H1 (cell line): ENCODE measurements around the gene RBSN. TPM values are rescaled to one million over a fixed set of nuclear protein-coding genes. Genes with fewer than 3 reads are reported as not detected.

Experiments used
- CTCF ChIA-PET: fragments of 300-600 bp; sonication (Branson Sonifier 250); formaldehyde crosslinking; loops from one replicate; lab custom pipeline; 2021; ENCODE audit not compliant: partially characterized antibody; lab: Charles Lee
- POLR2A ChIA-PET: fragments of 300-600 bp; sonication (Branson Sonifier 250); formaldehyde crosslinking; loops from one replicate; lab custom pipeline; 2021; ENCODE audit warnings: inconsistent platforms; ENCODE audit not compliant: partially characterized antibody; lab: Charles Lee
- DNase-seq, 2 experiments: peaks; one replicate each; pipeline versions ENCODE4 v3.0.0 to v3.0.0-alpha.2; 2010 to 2022; ENCODE audit warnings: low spot score in 2 of 2, low read depth in 1 of 2, mixed read lengths in 1 of 2
- FAIRE-seq: peaks from 2 replicates; lab custom pipeline; 2011; peaks lifted over from hg19 to GRCh38; lab: Jason Lieb, UNC
- H2AFZ ChIP-seq: 2 replicates; pipeline ENCODE4 v1.8.1; 2012; ENCODE audit warnings: low read length, inconsistent platforms
- H2AK5ac ChIP-seq: 2 replicates; pipeline ENCODE4 v1.6.1; 2013; ENCODE audit warnings: low read depth, low read length
- H2BK120ac ChIP-seq: replicated peaks from 2 replicates; pipeline ENCODE3; 2013; ENCODE audit warnings: low read depth, low read length, inconsistent platforms
- H2BK12ac ChIP-seq: 2 replicates; pipeline ENCODE4 v1.6.1; 2013; ENCODE audit warnings: low read depth, low read length
- H2BK15ac ChIP-seq: 2 replicates; pipeline ENCODE4 v1.6.1; 2013; ENCODE audit warnings: low read length
- H2BK20ac ChIP-seq: 2 replicates; pipeline ENCODE4 v1.6.1; 2013; ENCODE audit warnings: low read length
- H2BK5ac ChIP-seq: 2 replicates; pipeline ENCODE4 v1.6.1; 2013; ENCODE audit warnings: low read depth, low read length
- H3K14ac ChIP-seq: 2 replicates; pipeline ENCODE4 v1.6.1; 2013; ENCODE audit warnings: inconsistent platforms; ENCODE audit not compliant: insufficient read length
- H3K18ac ChIP-seq: 2 replicates; pipeline ENCODE4 v1.6.1; 2013; ENCODE audit warnings: low read length; ENCODE audit errors: extremely low read depth
- H3K23ac ChIP-seq: 2 replicates; pipeline ENCODE4 v1.6.1; 2013; ENCODE audit warnings: inconsistent platforms; ENCODE audit not compliant: insufficient read length
- H3K23me2 ChIP-seq: 2 replicates; pipeline ENCODE4 v1.6.1; 2013; ENCODE audit warnings: low read depth, low read length
- H3K27ac ChIP-seq: 2 replicates; pipeline ENCODE4 v1.6.1; 2011; ENCODE audit warnings: low read depth, low read length, inconsistent platforms
- H3K27me3 ChIP-seq, 4 experiments: replicated peaks in 1 of 4; 1 replicate in 1 of 4; 2 replicates in 3 of 4; pipeline versions ENCODE4 v1.6.1 to v1.8.1; 2011 to 2013; ENCODE audit warnings: low read length in 3 of 4, mild to moderate bottlenecking in 3 of 4, inconsistent platforms in 2 of 4, mixed read lengths in 2 of 4, moderate library complexity in 1 of 4; ENCODE audit not compliant: control insufficient read depth in 3 of 4, insufficient read depth in 3 of 4; ENCODE audit errors: extremely low read depth in 1 of 4
- H3K36me3 ChIP-seq, 4 experiments: 2 replicates each; pipeline versions ENCODE4 v1.6.1 to v1.8.1; 2011 to 2013; ENCODE audit warnings: mild to moderate bottlenecking in 4 of 4, low read length in 3 of 4, moderate library complexity in 2 of 4, control low read depth in 1 of 4, inconsistent platforms in 1 of 4; ENCODE audit not compliant: insufficient read depth in 4 of 4, control insufficient read depth in 2 of 4
- H3K4ac ChIP-seq: replicated peaks from 2 replicates; pipeline ENCODE3; 2013; ENCODE audit warnings: low read length, low read depth, mixed read lengths, inconsistent platforms; ENCODE audit not compliant: insufficient read length
- H3K4me1 ChIP-seq, 4 experiments: replicated peaks in 1 of 4; 1 replicate in 1 of 4; 2 replicates in 3 of 4; pipeline versions ENCODE4 v1.6.1 to v1.8.1; 2011 to 2013; ENCODE audit warnings: low read length in 3 of 4, inconsistent platforms in 2 of 4, mixed read lengths in 1 of 4; ENCODE audit not compliant: insufficient read depth in 4 of 4, control insufficient read depth in 3 of 4
- H3K4me2 ChIP-seq, 2 experiments: 2 replicates each; pipeline versions ENCODE4 v1.6.1 to v1.8.1; 2011 to 2013; ENCODE audit warnings: low read depth in 2 of 2, low read length in 2 of 2, control low read depth in 1 of 2, inconsistent platforms in 1 of 2, mild to moderate bottlenecking in 1 of 2; ENCODE audit not compliant: insufficient read depth in 1 of 2
- H3K4me3 ChIP-seq, 4 experiments: fragments of 200-600, 300-600 bp in 1 of 4; sonication (generic), shearing (Covaris generic), sonication (Bioruptor Twin) in 1 of 4; 2 replicates each; pipeline versions ENCODE4 v1.5.1 to v1.8.1; 2011 to 2016; ENCODE audit warnings: low read length in 4 of 4, low read depth in 3 of 4, control low read depth in 2 of 4, inconsistent platforms in 2 of 4, mild to moderate bottlenecking in 2 of 4, mixed read lengths in 1 of 4, moderate library complexity in 1 of 4; ENCODE audit not compliant: insufficient read depth in 2 of 4; ENCODE audit errors: extremely low read depth in 1 of 4
- H3K56ac ChIP-seq: replicated peaks from 2 replicates; pipeline ENCODE3; 2013; ENCODE audit warnings: low read depth, mild to moderate bottlenecking, mixed read lengths, low read length, inconsistent platforms; ENCODE audit not compliant: insufficient read length
- H3K79me1 ChIP-seq: 2 replicates; pipeline ENCODE4 v1.6.1; 2013; ENCODE audit warnings: low read depth, low read length, control low read depth
- H3K79me2 ChIP-seq, 2 experiments: 2 replicates each; pipeline versions ENCODE4 v1.6.1 to v1.8.1; 2012 to 2013; ENCODE audit warnings: low read length in 2 of 2, mild to moderate bottlenecking in 2 of 2, inconsistent platforms in 1 of 2; ENCODE audit not compliant: insufficient read depth in 2 of 2, control insufficient read depth in 1 of 2
- H3K9ac ChIP-seq, 4 experiments: replicated peaks in 1 of 4; 1 replicate in 1 of 4; 2 replicates in 3 of 4; pipeline versions ENCODE4 v1.6.1 to v1.8.1; 2011 to 2013; ENCODE audit warnings: low read depth in 3 of 4, low read length in 3 of 4, control low read depth in 2 of 4, mild to moderate bottlenecking in 2 of 4, moderate library complexity in 2 of 4, inconsistent platforms in 1 of 4; ENCODE audit errors: extremely low read depth in 1 of 4
- H3K9me3 ChIP-seq, 2 experiments: 2 replicates each; pipeline versions ENCODE4 v1.6.1 to v1.8.1; 2012 to 2013; ENCODE audit warnings: mild to moderate bottlenecking in 2 of 2, moderate library complexity in 2 of 2, control low read depth in 1 of 2, inconsistent platforms in 1 of 2, low read depth in 1 of 2, low read length in 1 of 2, mixed read lengths in 1 of 2; ENCODE audit not compliant: insufficient read depth in 2 of 2
- H4K20me1 ChIP-seq, 2 experiments: replicated peaks in 1 of 2; 2 replicates each; pipeline versions ENCODE3 to v1.8.1; 2011 to 2013; ENCODE audit warnings: inconsistent platforms in 2 of 2, low read length in 2 of 2, mild to moderate bottlenecking in 1 of 2; ENCODE audit not compliant: insufficient read depth in 2 of 2, control insufficient read depth in 1 of 2
- H4K5ac ChIP-seq: 2 replicates; pipeline ENCODE4 v1.6.1; 2013; ENCODE audit warnings: low read length, low read depth, mixed read lengths, inconsistent platforms; ENCODE audit not compliant: insufficient read length
- H4K8ac ChIP-seq: 2 replicates; pipeline ENCODE4 v1.8.0; 2013; ENCODE audit warnings: mild to moderate bottlenecking, moderate library complexity, low read length, inconsistent platforms; ENCODE audit not compliant: insufficient read depth; ENCODE audit errors: extremely low read depth
- H4K91ac ChIP-seq: replicated peaks from 2 replicates; pipeline ENCODE3; 2013; ENCODE audit warnings: low read length, mixed read lengths, inconsistent platforms; ENCODE audit not compliant: insufficient read length
- ASH2L ChIP-seq: fragments of 200-600, 300-600 bp; sonication (generic); IDR thresholded peaks from one replicate; pipeline ENCODE4 v1.7.1; 2017; ENCODE audit warnings: low read length
- CHD1 ChIP-seq: IDR thresholded peaks from 2 replicates; pipeline ENCODE4 v1.6.1; 2012; ENCODE audit warnings: low read depth, low read length, improper control_type of control experiment
- EGR1 ChIP-seq: IDR thresholded peaks from 2 replicates; pipeline ENCODE4 v1.6.1; 2011; ENCODE audit warnings: low read depth, low read length, borderline replicate concordance
- JUN ChIP-seq: IDR thresholded peaks from 2 replicates; pipeline ENCODE4 v1.6.1; 2011; ENCODE audit warnings: low read depth, mild to moderate bottlenecking, improper control_type of control experiment, low read length
- PHF8 ChIP-seq: fragments of 200-600 bp; sonication (generic); conservative IDR thresholded peaks from 2 replicates; pipeline ENCODE4 v1.7.1; 2012; ENCODE audit warnings: low read depth, mild to moderate bottlenecking, inconsistent platforms, low read length, moderate library complexity
- RFX5 ChIP-seq: IDR thresholded peaks from 2 replicates; pipeline ENCODE4 v1.6.1; 2011; ENCODE audit warnings: low read depth, low read length, improper control_type of control experiment, borderline replicate concordance
- RXRA ChIP-seq: IDR thresholded peaks from 2 replicates; pipeline ENCODE4 v1.6.1; 2011; ENCODE audit warnings: low read depth, mild to moderate bottlenecking, low read length, moderate library complexity; ENCODE audit not compliant: insufficient read depth
- SIX5 ChIP-seq: IDR thresholded peaks from 2 replicates; pipeline ENCODE4 v1.6.1; 2011; ENCODE audit warnings: mild to moderate bottlenecking, low read depth, low read length
- TEAD4 ChIP-seq: IDR thresholded peaks from 2 replicates; pipeline ENCODE4 v1.6.1; 2012; ENCODE audit warnings: low read depth, low read length, inconsistent platforms, mixed read lengths
- WGBS, 2 experiments: shearing (Covaris generic) in 1 of 2; methylation state at CpG; one replicate each; pipeline versions ENCODE4 v1.1.6 to v1.1.7; 2013 to 2015; ENCODE audit warnings: low lambda C conversion rate in 2 of 2, mixed read lengths in 2 of 2, inconsistent platforms in 1 of 2, low coverage in 1 of 2, missing lambda C conversion rate in 1 of 2; ENCODE audit not compliant: insufficient replicate concordance in 2 of 2, insufficient coverage in 1 of 2, insufficient read length in 1 of 2; ENCODE audit errors: extremely low coverage in 1 of 2, missing lambda C conversion rate in 1 of 2; 5-methylcytosine and 5-hydroxymethylcytosine counted together
- polyA plus RNA-seq, 7 experiments: library from polyadenylated mRNA; depleted of rRNA in 3 of 7; stranded (reverse) in 5 of 7; unstranded in 2 of 7; fragments of >200 nt in 5 of 7; fragments of 200-250 nt in 2 of 7; gene quantifications; 1 replicate in 5 of 7; 2 replicates in 1 of 7; 4 replicates in 1 of 7; pipeline versions ENCODE4 v1.2.1 to v1.2.3, GENCODE V29; 2011 to 2013; ENCODE audit warnings: missing spikeins in 2 of 7, mixed read lengths in 2 of 7
- total RNA-seq: library from RNA; stranded (reverse); fragmentation: NEBNext Ultra II Directional; extraction: Animal tissue kit (Norgen Biotek cat#: 25700); gene quantifications from 2 replicates; pipeline ENCODE4 v1.2.1, GENCODE V29; 2021
- TF ChIP-seq, protein P1 (sequence below): IDR thresholded peaks from 2 replicates; pipeline ENCODE4 v1.6.1; 2011; ENCODE audit warnings: low read length, improper control_type of control experiment
- TF ChIP-seq, protein P2 (sequence below): IDR thresholded peaks from 2 replicates; pipeline ENCODE4 v1.6.1; 2012; ENCODE audit warnings: low read length, inconsistent platforms
- TF ChIP-seq, protein P3 (sequence below): IDR thresholded peaks from 2 replicates; pipeline ENCODE4 v1.6.1; 2012; ENCODE audit warnings: inconsistent platforms

Gene RBSN
- total and polyA plus RNA-seq, 2 of the 8 experiments (the other 6 are each of a cell fraction or from before 2014, with no cell fraction given), result 5.9 to 20.0 TPM

DNA sequence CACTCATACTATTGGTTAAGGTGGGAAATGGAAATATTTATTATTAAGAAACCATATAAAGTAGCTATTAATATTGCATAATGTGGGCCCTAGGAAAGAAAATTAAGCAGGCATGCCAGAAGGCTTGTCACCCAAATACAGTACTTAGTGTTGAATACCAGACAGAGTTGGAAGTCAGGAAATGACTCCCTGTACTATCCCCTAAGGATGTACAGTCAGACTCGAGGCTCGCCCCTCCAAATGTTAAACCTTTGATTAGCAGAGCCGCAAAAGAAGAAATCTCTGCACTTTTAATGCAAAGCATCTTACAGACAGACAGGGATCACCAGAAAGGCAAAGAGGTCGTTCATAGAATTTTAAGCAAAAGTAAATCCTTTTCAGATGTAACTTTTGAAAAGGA is 11.3 kb upstream of the RBSN start:
- DNase-seq (no peak), FAIRE-seq (no peak)
- Histone ChIP-seq H3K27me3 (no peaks in the 10 kb centered on the region), H3K23ac (no peak overlapping the region), H3K4me1 (peaks cover 1 to 18% (median 6%) of the 10 kb centered on the region in 4 experiments; a peak in 5 of 7 replicates), H2AK5ac (no peak overlapping the region), H3K79me2 (no peaks in the 10 kb centered on the region), H4K91ac (no peak overlapping the region), H2BK120ac (no peak overlapping the region), H4K20me1 (no peaks in the 10 kb centered on the region), H2BK15ac (no peak overlapping the region), H2BK20ac (no peak overlapping the region), H3K18ac (no peak overlapping the region), H2BK12ac (no peak overlapping the region), H2BK5ac (no peak overlapping the region), H3K79me1 (no peaks in the 10 kb centered on the region), H3K4me3 (no peak overlapping the region), H4K5ac (no peak overlapping the region), H3K27ac (no peak overlapping the region), H3K9ac (no peak overlapping the region), H3K23me2 (no peaks in the 10 kb centered on the region), H2AFZ (no peak overlapping the region), H3K56ac (no peak overlapping the region), H3K9me3 (no peaks in the 10 kb centered on the region), H3K4ac (no peak overlapping the region), H3K4me2 (no peak overlapping the region), H3K14ac (no peak overlapping the region), H4K8ac (no peak overlapping the region), H3K36me3 (no peaks in the 10 kb centered on the region)
- ChIA-PET CTCF (interaction anchor here (0.6 to 7.9 kb wide), 5 partner anchors 8 to 296 kb away, joined by 3 to 92 read pairs (median 25); partner anchors contain the start of gene CAPN7), POLR2A (no interaction called here)
- WGBS, 2 experiments, result 88% methylated on average over 4 of the region's 4 CpGs; no CpG with 5 or more reads in 1 of the 2 experiments
- TF ChIP-seq JUN (no peak), RXRA (no peak), TEAD4 (no peak), ASH2L (no peak), CHD1 (no peak), EGR1 (no peak), SIX5 (no peak), PHF8 (no peak), RFX5 (no peak)
- TF ChIP-seq, protein P1, sequence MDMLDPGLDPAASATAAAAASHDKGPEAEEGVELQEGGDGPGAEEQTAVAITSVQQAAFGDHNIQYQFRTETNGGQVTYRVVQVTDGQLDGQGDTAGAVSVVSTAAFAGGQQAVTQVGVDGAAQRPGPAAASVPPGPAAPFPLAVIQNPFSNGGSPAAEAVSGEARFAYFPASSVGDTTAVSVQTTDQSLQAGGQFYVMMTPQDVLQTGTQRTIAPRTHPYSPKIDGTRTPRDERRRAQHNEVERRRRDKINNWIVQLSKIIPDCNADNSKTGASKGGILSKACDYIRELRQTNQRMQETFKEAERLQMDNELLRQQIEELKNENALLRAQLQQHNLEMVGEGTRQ, result no peak
- TF ChIP-seq, protein P2, sequence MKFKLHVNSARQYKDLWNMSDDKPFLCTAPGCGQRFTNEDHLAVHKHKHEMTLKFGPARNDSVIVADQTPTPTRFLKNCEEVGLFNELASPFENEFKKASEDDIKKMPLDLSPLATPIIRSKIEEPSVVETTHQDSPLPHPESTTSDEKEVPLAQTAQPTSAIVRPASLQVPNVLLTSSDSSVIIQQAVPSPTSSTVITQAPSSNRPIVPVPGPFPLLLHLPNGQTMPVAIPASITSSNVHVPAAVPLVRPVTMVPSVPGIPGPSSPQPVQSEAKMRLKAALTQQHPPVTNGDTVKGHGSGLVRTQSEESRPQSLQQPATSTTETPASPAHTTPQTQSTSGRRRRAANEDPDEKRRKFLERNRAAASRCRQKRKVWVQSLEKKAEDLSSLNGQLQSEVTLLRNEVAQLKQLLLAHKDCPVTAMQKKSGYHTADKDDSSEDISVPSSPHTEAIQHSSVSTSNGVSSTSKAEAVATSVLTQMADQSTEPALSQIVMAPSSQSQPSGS, result no peak
- TF ChIP-seq, protein P3, sequence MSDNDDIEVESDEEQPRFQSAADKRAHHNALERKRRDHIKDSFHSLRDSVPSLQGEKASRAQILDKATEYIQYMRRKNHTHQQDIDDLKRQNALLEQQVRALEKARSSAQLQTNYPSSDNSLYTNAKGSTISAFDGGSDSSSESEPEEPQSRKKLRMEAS, result no peak
